HepG2 (cell line): Measurements from ENCODE around the gene NUDCD2. TPM values are rescaled to one million over a fixed set of nuclear protein-coding genes. Genes with fewer than 3 reads are reported as not detected.

Experiments
- CREB1 ChIP-seq, 2 experiments: fragments of 450-650 bp in 1 of 2; IDR thresholded peaks; 2 replicates each; pipeline ENCODE4 v1.6.1; 2016 to 2017; ENCODE audit warnings: control low read depth in 1 of 2, mild to moderate bottlenecking in 1 of 2, missing compliant biosample characterization in 1 of 2, missing genetic modification characterization in 1 of 2
- IRX3 ChIP-seq: sonication (generic); formaldehyde crosslinking; IDR thresholded peaks from 2 replicates; pipeline ENCODE4 v1.8.1; 2023; ENCODE audit warnings: mild to moderate bottlenecking, low read depth, missing genetic modification reagents, borderline replicate concordance
- NFE2L1 ChIP-seq: sonication (generic); formaldehyde crosslinking; IDR thresholded peaks from 2 replicates; pipeline ENCODE4 v1.4.0; 2020; ENCODE audit warnings: missing genetic modification reagents, mild to moderate bottlenecking, borderline replicate concordance
- NFIC ChIP-seq: IDR thresholded peaks from 2 replicates; pipeline ENCODE4 v1.6.1; 2012; ENCODE audit warnings: mild to moderate bottlenecking, low read length, inconsistent platforms
- NFKBIZ ChIP-seq: IDR thresholded peaks from 2 replicates; pipeline ENCODE4 v1.6.1; 2018; ENCODE audit warnings: missing genetic modification reagents, missing compliant biosample characterization
- NR1H2 ChIP-seq: sonication (generic); formaldehyde crosslinking; IDR thresholded peaks from 2 replicates; pipeline ENCODE4 v1.8.1; 2022; ENCODE audit warnings: low read depth, missing genetic modification reagents, borderline replicate concordance
- PCBP1 ChIP-seq: fragments of 200-400 bp; formaldehyde crosslinking; IDR thresholded peaks from 2 replicates; pipeline ENCODE4 v1.6.1; 2017; ENCODE audit warnings: mild to moderate bottlenecking, low read depth, low read length, borderline replicate concordance
- SP140L ChIP-seq: sonication (generic); formaldehyde crosslinking; IDR thresholded peaks from 2 replicates; pipeline ENCODE4 v1.4.0; 2020; ENCODE audit warnings: missing genetic modification reagents, borderline replicate concordance
- ZBTB49 ChIP-seq: sonication (generic); formaldehyde crosslinking; IDR thresholded peaks from 2 replicates; pipeline ENCODE4 v1.4.0; 2020; ENCODE audit warnings: missing genetic modification reagents, borderline replicate concordance
- ZFX ChIP-seq: sonication (generic); formaldehyde crosslinking; IDR thresholded peaks from 2 replicates; pipeline ENCODE4 v1.4.0; 2020; ENCODE audit warnings: mild to moderate bottlenecking, low read depth, missing genetic modification reagents, moderate library complexity
- ZNF451 ChIP-seq: sonication (generic); formaldehyde crosslinking; IDR thresholded peaks from 2 replicates; pipeline ENCODE4 v1.5.0; 2020; ENCODE audit warnings: mild to moderate bottlenecking, missing genetic modification reagents
- ZNF570 ChIP-seq: sonication (generic); formaldehyde crosslinking; IDR thresholded peaks from 2 replicates; pipeline ENCODE4 v1.4.0; 2020; ENCODE audit warnings: mild to moderate bottlenecking, missing genetic modification reagents, borderline replicate concordance
- ZNF782 ChIP-seq: sonication (generic); formaldehyde crosslinking; IDR thresholded peaks from 2 replicates; pipeline ENCODE4 v1.4.0; 2020; ENCODE audit warnings: missing genetic modification reagents, mild to moderate bottlenecking, borderline replicate concordance
- polyA plus RNA-seq, 8 experiments: library from polyadenylated mRNA; depleted of rRNA in 3 of 8; stranded (reverse) in 7 of 8; unstranded in 1 of 8; fragments of >200 nt; fragmentation: Illumina TruSeq in 4 of 8; extraction: Trizol in 4 of 8; gene quantifications; 2 replicates each; pipeline versions ENCODE4 v1.2.1 to v1.2.3, GENCODE V29; 2011 to 2016; ENCODE audit warnings: low read depth in 4 of 8, missing spikeins in 1 of 8, mixed read lengths in 1 of 8; ENCODE audit not compliant: insufficient read depth in 1 of 8
- total RNA-seq, 5 experiments: library from RNA; depleted of rRNA; stranded (reverse); fragments of >200 nt; fragmentation: Illumina TruSeq; extraction: Trizol; gene quantifications; 2 replicates each; pipeline ENCODE4 v1.2.3, GENCODE V29; 2016; ENCODE audit warnings: low read depth in 1 of 5
- TF ChIP-seq, protein P1 (sequence below): IDR thresholded peaks from 2 replicates; pipeline ENCODE4 v1.6.1; 2012; ENCODE audit warnings: inconsistent platforms
- TF ChIP-seq, protein P2 (sequence below): fragments of 450-650 bp; IDR thresholded peaks from 2 replicates; pipeline ENCODE4 v1.6.1; 2016
- TF ChIP-seq, protein P3 (sequence below): sonication (generic); formaldehyde crosslinking; IDR thresholded peaks from 2 replicates; pipeline ENCODE4 v1.4.0; 2020; ENCODE audit warnings: missing genetic modification reagents, mild to moderate bottlenecking, borderline replicate concordance

NUDCD2 gene
- total and polyA plus RNA-seq, 2 of the 13 experiments (the other 11 are each of a cell fraction or from before 2014, with no cell fraction given): 14.8 to 39.2 TPM

- TF ChIP-seq ZBTB49: no peak
- peak; percentile 61; the same call in 1 of the 2 replicates for TF ChIP-seq ZNF451 (CRISPR knock-in tag)
- TF ChIP-seq, protein P1, sequence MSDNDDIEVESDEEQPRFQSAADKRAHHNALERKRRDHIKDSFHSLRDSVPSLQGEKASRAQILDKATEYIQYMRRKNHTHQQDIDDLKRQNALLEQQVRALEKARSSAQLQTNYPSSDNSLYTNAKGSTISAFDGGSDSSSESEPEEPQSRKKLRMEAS: peak; percentile 82
- TF ChIP-seq ZFX (CRISPR knock-in tag): peak; percentile 96
- TF ChIP-seq SP140L: no peak; the same call in 1 of the 2 replicates
- no peak for TF ChIP-seq NFE2L1 (CRISPR knock-in tag)
- TF ChIP-seq IRX3 (CRISPR knock-in tag): no peak
- no peak for TF ChIP-seq NFIC
- TF ChIP-seq NFKBIZ (CRISPR knock-in tag): 0 out of 2 replicates have a peak, but pooled peaks have one; percentile 21
- TF ChIP-seq, protein P2, sequence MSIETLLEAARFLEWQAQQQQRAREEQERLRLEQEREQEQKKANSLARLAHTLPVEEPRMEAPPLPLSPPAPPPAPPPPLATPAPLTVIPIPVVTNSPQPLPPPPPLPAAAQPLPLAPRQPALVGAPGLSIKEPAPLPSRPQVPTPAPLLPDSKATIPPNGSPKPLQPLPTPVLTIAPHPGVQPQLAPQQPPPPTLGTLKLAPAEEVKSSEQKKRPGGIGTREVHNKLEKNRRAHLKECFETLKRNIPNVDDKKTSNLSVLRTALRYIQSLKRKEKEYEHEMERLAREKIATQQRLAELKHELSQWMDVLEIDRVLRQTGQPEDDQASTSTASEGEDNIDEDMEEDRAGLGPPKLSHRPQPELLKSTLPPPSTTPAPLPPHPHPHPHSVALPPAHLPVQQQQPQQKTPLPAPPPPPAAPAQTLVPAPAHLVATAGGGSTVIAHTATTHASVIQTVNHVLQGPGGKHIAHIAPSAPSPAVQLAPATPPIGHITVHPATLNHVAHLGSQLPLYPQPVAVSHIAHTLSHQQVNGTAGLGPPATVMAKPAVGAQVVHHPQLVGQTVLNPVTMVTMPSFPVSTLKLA: peak; percentile 64
- TF ChIP-seq PCBP1: 0 out of 2 replicates have a peak, but pooled peaks have one; percentile 74
- TF ChIP-seq ZNF782 (CRISPR knock-in tag): peak; percentile 94; the same call in 1 of the 2 replicates
- TF ChIP-seq, protein P3, sequence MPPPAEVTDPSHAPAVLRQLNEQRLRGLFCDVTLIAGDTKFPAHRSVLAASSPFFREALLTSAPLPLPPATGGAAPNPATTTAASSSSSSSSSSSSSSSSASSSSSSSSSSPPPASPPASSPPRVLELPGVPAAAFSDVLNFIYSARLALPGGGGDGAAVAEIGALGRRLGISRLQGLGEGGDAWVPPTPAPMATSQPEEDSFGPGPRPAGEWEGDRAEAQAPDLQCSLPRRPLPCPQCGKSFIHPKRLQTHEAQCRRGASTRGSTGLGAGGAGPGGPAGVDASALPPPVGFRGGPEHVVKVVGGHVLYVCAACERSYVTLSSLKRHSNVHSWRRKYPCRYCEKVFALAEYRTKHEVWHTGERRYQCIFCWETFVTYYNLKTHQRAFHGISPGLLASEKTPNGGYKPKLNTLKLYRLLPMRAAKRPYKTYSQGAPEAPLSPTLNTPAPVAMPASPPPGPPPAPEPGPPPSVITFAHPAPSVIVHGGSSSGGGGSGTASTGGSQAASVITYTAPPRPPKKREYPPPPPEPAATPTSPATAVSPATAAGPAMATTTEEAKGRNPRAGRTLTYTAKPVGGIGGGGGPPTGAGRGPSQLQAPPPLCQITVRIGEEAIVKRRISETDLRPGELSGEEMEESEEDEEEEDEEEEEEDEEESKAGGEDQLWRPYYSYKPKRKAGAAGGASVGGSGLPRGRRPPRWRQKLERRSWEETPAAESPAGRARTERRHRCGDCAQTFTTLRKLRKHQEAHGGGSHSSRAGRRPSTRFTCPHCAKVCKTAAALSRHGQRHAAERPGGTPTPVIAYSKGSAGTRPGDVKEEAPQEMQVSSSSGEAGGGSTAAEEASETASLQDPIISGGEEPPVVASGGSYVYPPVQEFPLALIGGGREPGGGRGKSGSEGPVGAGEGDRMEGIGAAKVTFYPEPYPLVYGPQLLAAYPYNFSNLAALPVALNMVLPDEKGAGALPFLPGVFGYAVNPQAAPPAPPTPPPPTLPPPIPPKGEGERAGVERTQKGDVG (CRISPR knock-in tag): no peak
- peak; percentile 74 for TF ChIP-seq CREB1 (IDR thresholded peaks at IDR 0.05)
- peak; percentile 93 for TF ChIP-seq CREB1 (CRISPR knock-in tag; IDR thresholded peaks at IDR 0.05)
- no peak for TF ChIP-seq ZNF570 (CRISPR knock-in tag)
- TF ChIP-seq NR1H2 (CRISPR knock-in tag): no peak
Measured at GRCh38 chr5:163505368-163506094, 45.6 kb upstream of the NUDCD2 start, which contains the start of gene MAT2B (continued).
